SK-N-SH treated with all-trans-retinoic acid at 6 μM for 48 hours (cell line): Measurements from ENCODE around the gene CDC23.

Experiments used
- ATAC-seq: fragments of 200-7000 bp; cut with Tn5 transposase; 3 replicates; pipeline ENCODE4 v1.9.1; 2020; ENCODE audit warnings: mild to moderate bottlenecking, moderate library complexity
- ARNTL ChIP-seq: fragments of 450-650 bp; formaldehyde crosslinking; IDR thresholded peaks from 2 replicates; pipeline ENCODE4 v1.5.0; 2020; ENCODE audit warnings: low read depth, mild to moderate bottlenecking, moderate library complexity, borderline replicate concordance
- BACH2 ChIP-seq: fragments of 250-450 bp; sonication (Bioruptor Pico); IDR thresholded peaks from 2 replicates; pipeline ENCODE4 v1.9.0; 2021; ENCODE audit warnings: mild to moderate bottlenecking, borderline replicate concordance
- CSDC2 ChIP-seq: fragments of 250-450 bp; sonication (Bioruptor Pico); IDR thresholded peaks from 2 replicates; pipeline ENCODE4 v1.5.0; 2020; ENCODE audit warnings: mild to moderate bottlenecking, moderate library complexity
- ESRRG ChIP-seq: fragments of 250-450 bp; sonication (Bioruptor Pico); IDR thresholded peaks from 2 replicates; pipeline ENCODE4 v1.6.1; 2021; ENCODE audit warnings: mild to moderate bottlenecking
- GLIS3 ChIP-seq: fragments of 250-450 bp; sonication (Bioruptor Pico); IDR thresholded peaks from 2 replicates; pipeline ENCODE4 v1.5.0; 2020; ENCODE audit warnings: mild to moderate bottlenecking, moderate library complexity
- ISL1 ChIP-seq: fragments of 250-450 bp; sonication (Bioruptor Pico); IDR thresholded peaks from 2 replicates; pipeline ENCODE4 v2.1.2; 2022; ENCODE audit warnings: mild to moderate bottlenecking, moderate library complexity
- OSR1 ChIP-seq: fragments of 250-450 bp; sonication (Bioruptor Pico); IDR thresholded peaks from 2 replicates; pipeline ENCODE4 v1.8.0; 2022; ENCODE audit warnings: moderate library complexity, mild to moderate bottlenecking, inconsistent platforms
- PPARA ChIP-seq: fragments of 250-450 bp; sonication (Bioruptor Pico); IDR thresholded peaks from 2 replicates; pipeline ENCODE4 v1.5.0; 2020; ENCODE audit warnings: mild to moderate bottlenecking, borderline replicate concordance
- RARB ChIP-seq: fragments of 250-450 bp; sonication (Bioruptor Pico); IDR thresholded peaks from 2 replicates; pipeline ENCODE4 v1.8.0; 2021; ENCODE audit warnings: mild to moderate bottlenecking, moderate library complexity
- SNAI2 ChIP-seq: fragments of 250-450 bp; sonication (Bioruptor Pico); IDR thresholded peaks from 2 replicates; pipeline ENCODE4 v1.5.0; 2020; ENCODE audit warnings: mild to moderate bottlenecking, moderate library complexity
- TCF4 ChIP-seq: fragments of 250-450 bp; sonication (Bioruptor Pico); IDR thresholded peaks from 2 replicates; pipeline ENCODE4 v1.8.0; 2021; ENCODE audit warnings: mild to moderate bottlenecking, moderate library complexity, borderline replicate concordance
- ZC3H10 ChIP-seq: fragments of 250-450 bp; sonication (Bioruptor Pico); IDR thresholded peaks from 2 replicates; pipeline ENCODE4 v1.5.1; 2021; ENCODE audit warnings: mild to moderate bottlenecking, moderate library complexity
- ZFP3 ChIP-seq: fragments of 250-450 bp; sonication (Bioruptor Pico); IDR thresholded peaks from 2 replicates; pipeline ENCODE4 v1.5.0; 2020; ENCODE audit warnings: mild to moderate bottlenecking, moderate library complexity
- ZNF565 ChIP-seq: fragments of 450-650 bp; formaldehyde crosslinking; conservative IDR thresholded peaks from 2 replicates; pipeline ENCODE4 v1.5.0; 2020; ENCODE audit warnings: low read depth, mild to moderate bottlenecking, moderate library complexity
- ZNF70 ChIP-seq: fragments of 450-650 bp; formaldehyde crosslinking; IDR thresholded peaks from 2 replicates; pipeline ENCODE4 v1.5.0; 2020; ENCODE audit warnings: mild to moderate bottlenecking, moderate library complexity
- ZNF8 ChIP-seq: fragments of 450-650 bp; formaldehyde crosslinking; IDR thresholded peaks from 2 replicates; pipeline ENCODE4 v1.5.0; 2020; ENCODE audit warnings: mild to moderate bottlenecking, moderate library complexity
- TF ChIP-seq, protein P1 (sequence below): fragments of 250-450 bp; sonication (Bioruptor Pico); IDR thresholded peaks from 2 replicates; pipeline ENCODE4 v1.8.0; 2021; ENCODE audit warnings: low read depth, mild to moderate bottlenecking, moderate library complexity, borderline replicate concordance
- TF ChIP-seq, protein P2 (sequence below): fragments of 250-450 bp; sonication (Bioruptor Pico); IDR thresholded peaks from 2 replicates; pipeline ENCODE4 v1.5.0; 2020; ENCODE audit warnings: mild to moderate bottlenecking, moderate library complexity
- TF ChIP-seq, protein P3 (sequence below): fragments of 250-450 bp; sonication (Bioruptor Pico); IDR thresholded peaks from 2 replicates; pipeline ENCODE4 v1.8.0; 2020; ENCODE audit warnings: mild to moderate bottlenecking, moderate library complexity, borderline replicate concordance
- TF ChIP-seq, protein P4 (sequence below): fragments of 250-450 bp; sonication (Bioruptor Pico); IDR thresholded peaks from 2 replicates; pipeline ENCODE4 v1.5.1; 2020; ENCODE audit warnings: low read depth, mild to moderate bottlenecking, moderate library complexity
- TF ChIP-seq, protein P5 (sequence below): fragments of 250-450 bp; sonication (Bioruptor Pico); IDR thresholded peaks from 2 replicates; pipeline ENCODE4 v1.5.1; 2021; ENCODE audit warnings: mild to moderate bottlenecking, moderate library complexity

CDC23 gene

DNA sequence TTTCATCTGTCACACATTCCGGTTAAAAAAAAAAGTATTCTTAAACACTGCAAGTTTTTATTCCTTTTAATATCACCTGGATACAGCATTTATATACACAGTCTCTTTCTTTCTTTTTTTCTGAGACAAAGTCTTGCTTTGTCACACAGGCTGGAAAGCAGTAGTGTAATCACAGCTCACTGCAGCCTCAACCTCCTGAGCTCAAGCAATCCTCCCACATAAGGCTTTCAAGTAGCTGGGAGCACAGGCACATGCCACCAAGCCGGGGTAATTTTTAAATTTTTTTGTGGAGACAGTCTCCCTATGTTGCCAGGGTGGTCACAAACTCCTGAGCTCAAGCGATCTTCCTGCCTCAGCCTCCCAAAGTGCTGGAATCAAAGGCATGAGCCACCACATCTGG is 20.3 kb downstream of the CDC23 start:
- ATAC-seq = no peak
- TF ChIP-seq ZFP3 (CRISPR knock-in tag) = no peak
- TF ChIP-seq, protein P1, sequence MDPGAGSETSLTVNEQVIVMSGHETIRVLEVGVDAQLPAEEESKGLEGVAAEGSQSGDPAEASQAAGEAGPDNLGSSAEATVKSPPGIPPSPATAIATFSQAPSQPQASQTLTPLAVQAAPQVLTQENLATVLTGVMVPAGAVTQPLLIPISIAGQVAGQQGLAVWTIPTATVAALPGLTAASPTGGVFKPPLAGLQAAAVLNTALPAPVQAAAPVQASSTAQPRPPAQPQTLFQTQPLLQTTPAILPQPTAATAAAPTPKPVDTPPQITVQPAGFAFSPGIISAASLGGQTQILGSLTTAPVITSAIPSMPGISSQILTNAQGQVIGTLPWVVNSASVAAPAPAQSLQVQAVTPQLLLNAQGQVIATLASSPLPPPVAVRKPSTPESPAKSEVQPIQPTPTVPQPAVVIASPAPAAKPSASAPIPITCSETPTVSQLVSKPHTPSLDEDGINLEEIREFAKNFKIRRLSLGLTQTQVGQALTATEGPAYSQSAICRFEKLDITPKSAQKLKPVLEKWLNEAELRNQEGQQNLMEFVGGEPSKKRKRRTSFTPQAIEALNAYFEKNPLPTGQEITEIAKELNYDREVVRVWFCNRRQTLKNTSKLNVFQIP (CRISPR knock-in tag) = no peak
- TF ChIP-seq ISL1 (CRISPR knock-in tag) = no peak
- no peak for TF ChIP-seq OSR1
- TF ChIP-seq RARB (CRISPR knock-in tag) = no peak
- no peak for TF ChIP-seq ZC3H10 (CRISPR knock-in tag)
- TF ChIP-seq CSDC2 (CRISPR knock-in tag) = no peak
- no peak for TF ChIP-seq SNAI2 (CRISPR knock-in tag)
- no peak for TF ChIP-seq GLIS3
- TF ChIP-seq, protein P2, sequence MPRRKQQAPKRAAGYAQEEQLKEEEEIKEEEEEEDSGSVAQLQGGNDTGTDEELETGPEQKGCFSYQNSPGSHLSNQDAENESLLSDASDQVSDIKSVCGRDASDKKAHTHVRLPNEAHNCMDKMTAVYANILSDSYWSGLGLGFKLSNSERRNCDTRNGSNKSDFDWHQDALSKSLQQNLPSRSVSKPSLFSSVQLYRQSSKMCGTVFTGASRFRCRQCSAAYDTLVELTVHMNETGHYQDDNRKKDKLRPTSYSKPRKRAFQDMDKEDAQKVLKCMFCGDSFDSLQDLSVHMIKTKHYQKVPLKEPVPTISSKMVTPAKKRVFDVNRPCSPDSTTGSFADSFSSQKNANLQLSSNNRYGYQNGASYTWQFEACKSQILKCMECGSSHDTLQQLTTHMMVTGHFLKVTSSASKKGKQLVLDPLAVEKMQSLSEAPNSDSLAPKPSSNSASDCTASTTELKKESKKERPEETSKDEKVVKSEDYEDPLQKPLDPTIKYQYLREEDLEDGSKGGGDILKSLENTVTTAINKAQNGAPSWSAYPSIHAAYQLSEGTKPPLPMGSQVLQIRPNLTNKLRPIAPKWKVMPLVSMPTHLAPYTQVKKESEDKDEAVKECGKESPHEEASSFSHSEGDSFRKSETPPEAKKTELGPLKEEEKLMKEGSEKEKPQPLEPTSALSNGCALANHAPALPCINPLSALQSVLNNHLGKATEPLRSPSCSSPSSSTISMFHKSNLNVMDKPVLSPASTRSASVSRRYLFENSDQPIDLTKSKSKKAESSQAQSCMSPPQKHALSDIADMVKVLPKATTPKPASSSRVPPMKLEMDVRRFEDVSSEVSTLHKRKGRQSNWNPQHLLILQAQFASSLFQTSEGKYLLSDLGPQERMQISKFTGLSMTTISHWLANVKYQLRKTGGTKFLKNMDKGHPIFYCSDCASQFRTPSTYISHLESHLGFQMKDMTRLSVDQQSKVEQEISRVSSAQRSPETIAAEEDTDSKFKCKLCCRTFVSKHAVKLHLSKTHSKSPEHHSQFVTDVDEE (CRISPR knock-in tag) = no peak
- no peak for TF ChIP-seq ARNTL (CRISPR knock-in tag)
- TF ChIP-seq TCF4 (CRISPR knock-in tag) = no peak
- TF ChIP-seq, protein P3, sequence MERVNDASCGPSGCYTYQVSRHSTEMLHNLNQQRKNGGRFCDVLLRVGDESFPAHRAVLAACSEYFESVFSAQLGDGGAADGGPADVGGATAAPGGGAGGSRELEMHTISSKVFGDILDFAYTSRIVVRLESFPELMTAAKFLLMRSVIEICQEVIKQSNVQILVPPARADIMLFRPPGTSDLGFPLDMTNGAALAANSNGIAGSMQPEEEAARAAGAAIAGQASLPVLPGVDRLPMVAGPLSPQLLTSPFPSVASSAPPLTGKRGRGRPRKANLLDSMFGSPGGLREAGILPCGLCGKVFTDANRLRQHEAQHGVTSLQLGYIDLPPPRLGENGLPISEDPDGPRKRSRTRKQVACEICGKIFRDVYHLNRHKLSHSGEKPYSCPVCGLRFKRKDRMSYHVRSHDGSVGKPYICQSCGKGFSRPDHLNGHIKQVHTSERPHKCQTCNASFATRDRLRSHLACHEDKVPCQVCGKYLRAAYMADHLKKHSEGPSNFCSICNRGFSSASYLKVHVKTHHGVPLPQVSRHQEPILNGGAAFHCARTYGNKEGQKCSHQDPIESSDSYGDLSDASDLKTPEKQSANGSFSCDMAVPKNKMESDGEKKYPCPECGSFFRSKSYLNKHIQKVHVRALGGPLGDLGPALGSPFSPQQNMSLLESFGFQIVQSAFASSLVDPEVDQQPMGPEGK (CRISPR knock-in tag) = no peak
- no peak for TF ChIP-seq ZNF8 (CRISPR knock-in tag)
- no peak for TF ChIP-seq ZNF70
- no peak for TF ChIP-seq ESRRG
- TF ChIP-seq, all 23 proteins: peak for 0

DNA sequence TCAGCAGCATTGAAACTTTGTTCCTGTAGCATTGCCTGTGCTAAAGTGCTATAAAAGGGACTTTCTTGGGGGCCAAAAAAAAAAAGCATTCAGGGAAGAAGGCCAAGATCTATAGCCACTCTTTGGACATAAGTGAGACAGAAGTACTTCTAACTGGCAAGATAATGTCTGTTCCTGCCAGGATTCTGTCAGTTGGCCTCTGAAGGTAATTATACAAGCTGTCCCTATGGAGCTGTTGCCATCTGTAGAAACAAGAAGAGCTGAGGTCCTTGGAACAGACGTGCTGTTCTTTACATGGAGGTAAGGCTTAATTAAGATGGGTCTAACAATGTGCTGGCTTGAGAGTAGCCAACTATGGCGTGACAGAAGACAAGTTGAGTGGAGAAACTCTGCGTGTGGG is 24.5 kb downstream of the CDC23 start:
- TF ChIP-seq SNAI2 (CRISPR knock-in tag) (no peak), ZFP3 (CRISPR knock-in tag) (no peak), ARNTL (CRISPR knock-in tag) (no peak), ZNF565 (CRISPR knock-in tag) (no peak), TCF4 (CRISPR knock-in tag) (no peak), BACH2 (CRISPR knock-in tag) (no peak), CSDC2 (CRISPR knock-in tag) (no peak), RARB (CRISPR knock-in tag) (no peak), PPARA (CRISPR knock-in tag) (no peak), ESRRG (no peak), OSR1 (no peak)
- TF ChIP-seq, protein P3 (CRISPR knock-in tag) = no peak
- TF ChIP-seq, protein P4, sequence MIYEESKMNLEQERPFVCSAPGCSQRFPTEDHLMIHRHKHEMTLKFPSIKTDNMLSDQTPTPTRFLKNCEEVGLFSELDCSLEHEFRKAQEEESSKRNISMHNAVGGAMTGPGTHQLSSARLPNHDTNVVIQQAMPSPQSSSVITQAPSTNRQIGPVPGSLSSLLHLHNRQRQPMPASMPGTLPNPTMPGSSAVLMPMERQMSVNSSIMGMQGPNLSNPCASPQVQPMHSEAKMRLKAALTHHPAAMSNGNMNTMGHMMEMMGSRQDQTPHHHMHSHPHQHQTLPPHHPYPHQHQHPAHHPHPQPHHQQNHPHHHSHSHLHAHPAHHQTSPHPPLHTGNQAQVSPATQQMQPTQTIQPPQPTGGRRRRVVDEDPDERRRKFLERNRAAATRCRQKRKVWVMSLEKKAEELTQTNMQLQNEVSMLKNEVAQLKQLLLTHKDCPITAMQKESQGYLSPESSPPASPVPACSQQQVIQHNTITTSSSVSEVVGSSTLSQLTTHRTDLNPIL (CRISPR knock-in tag) = no peak
- TF ChIP-seq, protein P1 (CRISPR knock-in tag) = no peak
- TF ChIP-seq, protein P5, sequence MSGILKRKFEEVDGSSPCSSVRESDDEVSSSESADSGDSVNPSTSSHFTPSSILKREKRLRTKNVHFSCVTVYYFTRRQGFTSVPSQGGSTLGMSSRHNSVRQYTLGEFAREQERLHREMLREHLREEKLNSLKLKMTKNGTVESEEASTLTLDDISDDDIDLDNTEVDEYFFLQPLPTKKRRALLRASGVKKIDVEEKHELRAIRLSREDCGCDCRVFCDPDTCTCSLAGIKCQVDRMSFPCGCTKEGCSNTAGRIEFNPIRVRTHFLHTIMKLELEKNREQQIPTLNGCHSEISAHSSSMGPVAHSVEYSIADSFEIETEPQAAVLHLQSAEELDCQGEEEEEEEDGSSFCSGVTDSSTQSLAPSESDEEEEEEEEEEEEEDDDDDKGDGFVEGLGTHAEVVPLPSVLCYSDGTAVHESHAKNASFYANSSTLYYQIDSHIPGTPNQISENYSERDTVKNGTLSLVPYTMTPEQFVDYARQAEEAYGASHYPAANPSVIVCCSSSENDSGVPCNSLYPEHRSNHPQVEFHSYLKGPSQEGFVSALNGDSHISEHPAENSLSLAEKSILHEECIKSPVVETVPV (CRISPR knock-in tag) = no peak
- no peak for ATAC-seq
